H9 (cell line): Measurements from ENCODE around the gene KTN1. TPM values are rescaled to one million over a fixed set of nuclear protein-coding genes. Genes with fewer than 3 reads are reported as not detected.

Experiments used
- DNase-seq: peaks from one replicate; pipeline ENCODE4 v3.0.0-alpha.2; 2017
- H2AFZ ChIP-seq: one replicate; pipeline ENCODE4 v1.6.1; 2013; ENCODE audit warnings: mild to moderate bottlenecking, low read length, control low read depth, moderate library complexity
- H2AK5ac ChIP-seq: 2 replicates; pipeline ENCODE4 v1.6.1; 2013; ENCODE audit warnings: low read length, control low read depth, mixed read lengths; ENCODE audit not compliant: insufficient read length
- H2BK120ac ChIP-seq: one replicate; pipeline ENCODE4 v1.6.1; 2013; ENCODE audit warnings: low read depth, mild to moderate bottlenecking, low read length, control low read depth, inconsistent platforms; ENCODE audit not compliant: poor library complexity, severe bottlenecking
- H2BK12ac ChIP-seq: 2 replicates; pipeline ENCODE4 v1.6.1; 2013; ENCODE audit warnings: low read length, control low read depth, mixed read lengths, low read depth; ENCODE audit not compliant: insufficient read length
- H2BK15ac ChIP-seq: 2 replicates; pipeline ENCODE4 v1.6.1; 2013; ENCODE audit warnings: low read depth, low read length, control low read depth
- H2BK20ac ChIP-seq: one replicate; pipeline ENCODE4 v1.6.1; 2013; ENCODE audit warnings: low read depth, mild to moderate bottlenecking, low read length, control low read depth, inconsistent platforms; ENCODE audit not compliant: poor library complexity, severe bottlenecking
- H2BK5ac ChIP-seq: 2 replicates; pipeline ENCODE4 v1.6.1; 2013; ENCODE audit warnings: low read length, control low read depth, mixed read lengths; ENCODE audit not compliant: insufficient read length
- H3K14ac ChIP-seq: 2 replicates; pipeline ENCODE4 v1.6.1; 2013; ENCODE audit warnings: low read length, control low read depth; ENCODE audit not compliant: insufficient read depth
- H3K18ac ChIP-seq: 2 replicates; pipeline ENCODE4 v1.6.1; 2013; ENCODE audit warnings: low read depth, mild to moderate bottlenecking, mixed read lengths, low read length, control low read depth; ENCODE audit not compliant: insufficient read length
- H3K23ac ChIP-seq: 2 replicates; pipeline ENCODE4 v1.6.1; 2013; ENCODE audit warnings: low read length, control low read depth, mixed read lengths, low read depth; ENCODE audit not compliant: insufficient read length
- H3K23me2 ChIP-seq: 2 replicates; pipeline ENCODE4 v1.6.1; 2013; ENCODE audit warnings: low read depth, mild to moderate bottlenecking, mixed read lengths, low read length, control low read depth; ENCODE audit not compliant: insufficient read length, poor library complexity, severe bottlenecking
- H3K27ac ChIP-seq: 2 replicates; pipeline ENCODE4 v1.5.1; 2013; ENCODE audit warnings: low read length, control low read depth, mixed read lengths, low read depth; ENCODE audit not compliant: insufficient read length
- H3K27me3 ChIP-seq: 2 replicates; pipeline ENCODE4 v1.6.1; 2013; ENCODE audit warnings: low read length, control low read depth, inconsistent platforms; ENCODE audit not compliant: insufficient read depth
- H3K4ac ChIP-seq: 2 replicates; pipeline ENCODE4 v1.6.1; 2013; ENCODE audit warnings: low read depth, mild to moderate bottlenecking, control low read depth, inconsistent platforms, low read length, moderate library complexity
- H3K4me1 ChIP-seq: 2 replicates; pipeline ENCODE4 v1.6.1; 2013; ENCODE audit warnings: low read length, control low read depth, inconsistent platforms; ENCODE audit not compliant: insufficient read depth
- H3K4me2 ChIP-seq: 2 replicates; pipeline ENCODE4 v1.6.1; 2013; ENCODE audit warnings: low read length, control low read depth, mixed read lengths; ENCODE audit not compliant: insufficient read length, insufficient read depth
- H3K56ac ChIP-seq: 2 replicates; pipeline ENCODE4 v1.6.1; 2013; ENCODE audit warnings: low read depth, mild to moderate bottlenecking, mixed read lengths, low read length, control low read depth; ENCODE audit not compliant: insufficient read length
- H3K79me1 ChIP-seq: 2 replicates; pipeline ENCODE4 v1.6.1; 2013; ENCODE audit warnings: low read depth, mild to moderate bottlenecking, moderate library complexity, low read length, control low read depth, inconsistent platforms; ENCODE audit not compliant: insufficient read depth, poor library complexity, severe bottlenecking
- H3K79me2 ChIP-seq: 2 replicates; pipeline ENCODE4 v1.6.1; 2013; ENCODE audit warnings: low read length, control low read depth, inconsistent platforms; ENCODE audit not compliant: insufficient read depth
- H3K9ac ChIP-seq: 2 replicates; pipeline ENCODE4 v1.6.1; 2013; ENCODE audit warnings: low read length, control low read depth, mixed read lengths; ENCODE audit not compliant: insufficient read length; ENCODE audit errors: extremely low read depth
- H3K9me3 ChIP-seq: one replicate; pipeline ENCODE4 v1.6.1; 2013; ENCODE audit warnings: low read depth, low read length, inconsistent platforms; ENCODE audit not compliant: control insufficient read depth
- H3T11ph ChIP-seq: one replicate; pipeline ENCODE4 v1.6.1; 2013; ENCODE audit warnings: mild to moderate bottlenecking, low read length, control low read depth, inconsistent platforms
- H4K20me1 ChIP-seq: one replicate; pipeline ENCODE4 v1.6.1; 2013; ENCODE audit not compliant: control insufficient read depth, insufficient read length, insufficient read depth
- H4K5ac ChIP-seq: 2 replicates; pipeline ENCODE4 v1.6.1; 2013; ENCODE audit warnings: low read depth, mild to moderate bottlenecking, mixed read lengths, low read length, control low read depth; ENCODE audit not compliant: insufficient read length
- H4K8ac ChIP-seq: replicated peaks from 2 replicates; pipeline ENCODE4 v1.6.1; 2013; ENCODE audit warnings: low read length, control low read depth, mixed read lengths, low read depth; ENCODE audit not compliant: insufficient read length
- H4K91ac ChIP-seq: 2 replicates; pipeline ENCODE4 v1.6.1; 2013; ENCODE audit warnings: low read depth, mild to moderate bottlenecking, moderate library complexity, mixed read lengths, low read length, control low read depth; ENCODE audit not compliant: insufficient read length
- H3K27ac Mint-ChIP-seq, 3 experiments: 2 replicates in 2 of 3; 3 replicates in 1 of 3; pipeline ENCODE4 v1.8.0; 2020 to 2021; ENCODE audit warnings: mixed read lengths in 3 of 3, mild to moderate bottlenecking in 1 of 3, moderate library complexity in 1 of 3
- H3K27me3 Mint-ChIP-seq: 2 replicates; pipeline ENCODE4 v1.8.0; 2021; ENCODE audit warnings: low read depth, mild to moderate bottlenecking, moderate library complexity, mixed read lengths
- H3K36me3 Mint-ChIP-seq, 3 experiments: 2 replicates in 2 of 3; 3 replicates in 1 of 3; pipeline ENCODE4 v1.8.0; 2020 to 2021; ENCODE audit warnings: low read depth in 3 of 3, mixed read lengths in 3 of 3; ENCODE audit not compliant: insufficient read depth in 1 of 3
- H3K4me1 Mint-ChIP-seq, 2 experiments: 2 replicates each; pipeline ENCODE4 v1.8.0; 2020; ENCODE audit warnings: mixed read lengths in 2 of 2
- H3K4me3 Mint-ChIP-seq, 2 experiments: 2 replicates in 1 of 2; 3 replicates in 1 of 2; pipeline ENCODE4 v1.8.0; 2020 to 2021; ENCODE audit warnings: mild to moderate bottlenecking in 2 of 2, mixed read lengths in 2 of 2, moderate library complexity in 1 of 2
- H3K9me3 Mint-ChIP-seq, 2 experiments: 2 replicates in 1 of 2; 3 replicates in 1 of 2; pipeline ENCODE4 v1.8.0; 2020; ENCODE audit warnings: mild to moderate bottlenecking in 2 of 2, mixed read lengths in 2 of 2, moderate library complexity in 1 of 2
- CTCF ChIP-seq: fragments of 200-600 bp; sonication (generic); conservative IDR thresholded peaks from 3 replicates; pipeline ENCODE4 v1.8.0; 2021; ENCODE audit warnings: antibody characterized with exemption, mild to moderate bottlenecking
- WGBS: extraction: QIAGEN DNeasy Blood & Tissue Kit; methylation state at CpG from one replicate; pipeline ENCODE4 v1.1.7; 2013; ENCODE audit warnings: missing lambda C conversion rate, low lambda C conversion rate, mixed read lengths; ENCODE audit not compliant: insufficient read length; ENCODE audit errors: extremely low coverage; 5-methylcytosine and 5-hydroxymethylcytosine counted together
- total RNA-seq: library from RNA; stranded (reverse); gene quantifications from 2 replicates; pipeline ENCODE4 v1.2.1, GENCODE V29; 2021

KTN1 gene
- total RNA-seq, 1 experiment from 2014 or later, result 128 TPM

GRCh38 chr14:55609681-55610080 is 29.7 kb downstream of the KTN1 start:
- Histone ChIP-seq H3K79me1 (no peaks in the 10 kb centered on the region), H2BK12ac (no peak overlapping the region), H3K9ac (no peak overlapping the region), H3K56ac (no peak overlapping the region), H3K23me2 (no peaks in the 10 kb centered on the region), H3T11ph (no peak overlapping the region), H4K91ac (no peak overlapping the region), H4K8ac (no peak overlapping the region), H3K4me2 (no peak overlapping the region), H4K5ac (no peak overlapping the region), H4K20me1 (no peaks in the 10 kb centered on the region), H3K9me3 (no peaks in the 10 kb centered on the region), H2BK5ac (no peak overlapping the region), H3K14ac (no peak overlapping the region), H3K18ac (no peak overlapping the region), H2BK20ac (no peak overlapping the region), H2AFZ (no peak overlapping the region), H2BK15ac (no peak overlapping the region), H3K23ac (no peak overlapping the region), H3K4me1 (peaks cover 8% of the 10 kb centered on the region; the same call in 1 of the 2 replicates), H3K27ac (peak overlapping the region; percentile 67), H3K4ac (no peak overlapping the region), H3K79me2 (peaks cover 16% of the 10 kb centered on the region; the same call in 1 of the 2 replicates), H2AK5ac (no peak overlapping the region), H2BK120ac (no peak overlapping the region), H3K27me3 (no peaks in the 10 kb centered on the region)
- no peaks in the 10 kb centered on the region for H3K27me3 Mint-ChIP-seq
- peaks cover 35 to 43% of the 10 kb centered on the region in 2 experiments for H3K4me1 Mint-ChIP-seq
- peaks cover 15 to 25% (median 19%) of the 10 kb centered on the region in 3 experiments; a peak in 6 of 7 replicates for H3K36me3 Mint-ChIP-seq
- TF ChIP-seq CTCF, result no peak
- no peaks in the 10 kb centered on the region for H3K9me3 Mint-ChIP-seq
- H3K4me3 Mint-ChIP-seq, result no peak overlapping the region
- WGBS, result no CpG with 5 or more reads among the region's 4 CpGs
- no peak for DNase-seq
- H3K27ac Mint-ChIP-seq, result peak overlapping the region in 2 of 3 experiments; percentile 31 to 91; a peak in 5 of 7 replicates
